Activated CD4-positive, alpha-beta memory T cell treated with anti-CD3 and anti-CD28 coated beads, Interleukin-2, amount 10 ng/mL, durations not matched to agents 7 days and 5 days (primary cell): ENCODE measurements around the gene FTO. TPM values are rescaled to one million over a fixed set of nuclear protein-coding genes. Genes with fewer than 3 reads are reported as not detected.

ENCODE experiments used
- CTCF ChIA-PET: fragments of 350-600 bp; sonication (Branson Sonifier 250); formaldehyde crosslinking; loops from one replicate; lab custom pipeline; 2021; ENCODE audit warnings: antibody characterized with exemption, inconsistent platforms; lab: Charles Lee
- POLR2A ChIA-PET: fragments of 350-600 bp; sonication (Branson Sonifier 250); formaldehyde crosslinking; loops from one replicate; lab custom pipeline; 2021; ENCODE audit warnings: antibody characterized with exemption; lab: Charles Lee
- DNase-seq: peaks from one replicate; pipeline ENCODE4 v3.0.0-alpha.2; 2020
- H3K27ac Mint-ChIP-seq: one replicate; pipeline ENCODE4 v1.8.0; 2021; ENCODE audit warnings: mild to moderate bottlenecking, mixed read lengths
- H3K27me3 Mint-ChIP-seq: one replicate; pipeline ENCODE4 v1.8.0; 2021; ENCODE audit warnings: mixed read lengths
- H3K36me3 Mint-ChIP-seq: one replicate; pipeline ENCODE4 v1.8.0; 2021; ENCODE audit warnings: low read depth, mixed read lengths
- H3K4me1 Mint-ChIP-seq: one replicate; pipeline ENCODE4 v1.8.0; 2021; ENCODE audit warnings: mixed read lengths
- H3K4me3 Mint-ChIP-seq: one replicate; pipeline ENCODE4 v1.8.0; 2021; ENCODE audit warnings: mild to moderate bottlenecking, mixed read lengths
- H3K9me3 Mint-ChIP-seq: one replicate; pipeline ENCODE4 v1.8.0; 2021; ENCODE audit warnings: mixed read lengths
- total RNA-seq, 2 experiments: library from RNA; stranded (reverse); gene quantifications; one replicate each; pipeline ENCODE4 v1.2.3, GENCODE V29; 2021

The FTO gene
- total RNA-seq, 2 experiments from 2014 or later: 48.1 to 48.5 TPM

GRCh38 chr16:54069601-54070239, 365.8 kb downstream of the FTO start:
- ChIA-PET POLR2A (no interaction called here), CTCF (no interaction called here)
- Mint-ChIP-seq H3K4me3 (no peak overlapping the region), H3K27ac (no peak overlapping the region), H3K9me3 (no peaks in the 10 kb centered on the region), H3K4me1 (no peaks in the 10 kb centered on the region), H3K36me3 (no peaks in the 10 kb centered on the region), H3K27me3 (no peaks in the 10 kb centered on the region)
- DNase-seq: no peak

- Mint-ChIP-seq H3K4me3 (no peak overlapping the region), H3K4me1 (no peaks in the 10 kb centered on the region), H3K36me3 (no peaks in the 10 kb centered on the region), H3K27me3 (no peaks in the 10 kb centered on the region), H3K27ac (no peak overlapping the region), H3K9me3 (no peaks in the 10 kb centered on the region)
- no peak for DNase-seq
- POLR2A ChIA-PET: no interaction called here
- CTCF ChIA-PET: no interaction called here
Observed at GRCh38 chr16:54070789-54071343, 366.9 kb downstream of the FTO start.

DNA sequence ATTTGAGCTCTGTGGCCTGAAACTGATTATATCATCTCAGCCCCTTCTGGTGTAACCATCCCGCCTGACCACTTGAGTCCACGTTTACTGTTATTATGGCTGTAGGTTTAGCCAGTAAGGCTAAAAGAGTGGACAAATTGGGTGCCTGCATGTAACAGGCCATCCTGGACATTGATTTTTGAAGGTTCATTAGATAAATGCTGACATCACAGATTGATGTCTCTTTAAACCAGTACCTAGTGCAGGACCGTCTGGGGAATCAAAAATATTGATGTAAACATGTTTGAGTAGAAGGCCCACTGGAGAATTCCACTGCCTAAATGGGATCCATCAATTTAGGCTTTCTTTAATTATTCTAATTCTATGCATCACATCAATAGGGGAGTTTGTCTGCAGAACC, 367.6 kb downstream of the FTO start:
- ChIA-PET CTCF (no interaction called here), POLR2A (no interaction called here)
- DNase-seq: no peak
- Mint-ChIP-seq H3K4me3 (no peak overlapping the region), H3K36me3 (no peaks in the 10 kb centered on the region), H3K4me1 (no peaks in the 10 kb centered on the region), H3K27ac (no peak overlapping the region), H3K9me3 (no peaks in the 10 kb centered on the region), H3K27me3 (no peaks in the 10 kb centered on the region)

DNA sequence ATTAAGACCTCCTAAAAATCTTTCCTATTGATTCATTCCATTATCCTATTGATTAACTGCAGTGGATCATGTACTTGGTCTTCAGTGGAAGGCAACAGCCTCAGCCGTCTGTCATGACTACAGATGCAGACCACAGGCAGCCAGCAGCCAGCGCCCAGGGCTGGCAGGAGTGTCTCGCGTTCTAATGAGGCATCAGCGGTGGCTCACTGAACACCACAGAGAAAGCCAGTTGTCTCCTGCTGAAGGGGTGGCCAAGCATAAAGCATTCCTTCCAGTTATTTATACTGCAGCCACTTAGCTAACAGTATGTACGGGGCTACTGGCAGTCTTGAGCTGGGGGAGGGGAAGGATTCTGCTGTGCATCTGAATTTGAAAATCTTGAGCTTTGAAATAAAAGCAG, 368.3 kb downstream of the FTO start:
- Mint-ChIP-seq H3K9me3 (no peaks in the 10 kb centered on the region), H3K27me3 (no peaks in the 10 kb centered on the region), H3K4me3 (no peak overlapping the region), H3K27ac (no peak overlapping the region), H3K4me1 (no peaks in the 10 kb centered on the region), H3K36me3 (no peaks in the 10 kb centered on the region)
- no peak for DNase-seq
- POLR2A ChIA-PET: no interaction called here
- CTCF ChIA-PET: no interaction called here

DNA sequence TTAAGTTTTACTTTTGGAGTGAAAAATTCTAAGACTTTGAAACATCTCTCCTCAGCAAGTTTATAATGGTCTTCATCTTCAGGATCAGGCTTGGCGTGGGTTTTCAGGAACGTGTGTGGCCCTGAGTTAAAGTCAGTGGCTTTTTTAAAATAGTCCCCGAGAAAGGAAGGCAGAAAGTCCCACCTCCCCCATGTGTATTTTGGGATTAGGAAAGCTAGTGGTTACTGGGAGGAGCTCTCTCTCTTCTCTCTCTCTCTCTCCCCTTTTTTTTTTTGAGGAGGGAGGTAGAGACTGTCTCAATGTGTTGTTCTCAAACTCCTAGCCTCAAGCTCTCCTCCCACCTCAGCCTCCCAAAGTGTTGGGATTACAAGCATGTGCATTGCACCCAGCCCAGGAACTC, 369.4 kb downstream of the FTO start:
- DNase-seq: no peak
- no peaks in the 10 kb centered on the region for H3K9me3 Mint-ChIP-seq
- no peaks in the 10 kb centered on the region for H3K4me1 Mint-ChIP-seq
- H3K4me3 Mint-ChIP-seq: no peak overlapping the region
- no peak overlapping the region for H3K27ac Mint-ChIP-seq
- H3K36me3 Mint-ChIP-seq: no peaks in the 10 kb centered on the region
- no peaks in the 10 kb centered on the region for H3K27me3 Mint-ChIP-seq
- ChIA-PET CTCF (no interaction called here), POLR2A (no interaction called here)

GRCh38 chr16:54075446-54075845, 371.5 kb downstream of the FTO start:
- Mint-ChIP-seq H3K9me3 (no peaks in the 10 kb centered on the region), H3K27ac (no peak overlapping the region), H3K27me3 (no peaks in the 10 kb centered on the region), H3K4me1 (no peaks in the 10 kb centered on the region), H3K4me3 (no peak overlapping the region), H3K36me3 (no peaks in the 10 kb centered on the region)
- POLR2A ChIA-PET: no interaction called here
- no peak for DNase-seq
- CTCF ChIA-PET: no interaction called here

DNA sequence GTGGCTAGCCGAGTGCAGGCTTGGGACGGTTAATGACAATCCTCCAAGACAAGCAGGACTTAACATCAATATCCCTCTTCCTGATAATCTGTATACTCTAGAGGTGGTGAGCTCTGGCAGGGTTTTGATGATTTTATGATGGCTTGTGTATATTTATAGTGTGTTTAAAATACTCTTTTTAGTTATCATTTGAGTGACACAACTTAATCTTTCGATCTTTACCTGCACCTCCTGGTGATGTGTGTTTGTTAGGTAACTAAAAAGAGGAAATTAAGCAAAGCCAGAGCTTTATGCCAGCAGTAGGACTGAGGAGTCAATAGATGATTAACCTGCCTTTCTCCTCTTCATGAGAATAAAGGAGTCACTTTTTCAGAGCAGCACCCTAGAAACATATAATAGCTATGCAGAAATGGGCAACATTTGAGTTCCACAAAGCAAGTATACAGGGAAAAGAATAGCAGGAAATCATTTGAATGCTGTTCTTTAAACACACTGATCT, 372.1 kb downstream of the FTO start:
- Mint-ChIP-seq H3K4me3 (no peak overlapping the region), H3K4me1 (no peaks in the 10 kb centered on the region), H3K36me3 (no peaks in the 10 kb centered on the region), H3K27me3 (no peaks in the 10 kb centered on the region), H3K27ac (no peak overlapping the region), H3K9me3 (no peaks in the 10 kb centered on the region)
- DNase-seq: no peak
- ChIA-PET CTCF (no interaction called here), POLR2A (no interaction called here)

DNA sequence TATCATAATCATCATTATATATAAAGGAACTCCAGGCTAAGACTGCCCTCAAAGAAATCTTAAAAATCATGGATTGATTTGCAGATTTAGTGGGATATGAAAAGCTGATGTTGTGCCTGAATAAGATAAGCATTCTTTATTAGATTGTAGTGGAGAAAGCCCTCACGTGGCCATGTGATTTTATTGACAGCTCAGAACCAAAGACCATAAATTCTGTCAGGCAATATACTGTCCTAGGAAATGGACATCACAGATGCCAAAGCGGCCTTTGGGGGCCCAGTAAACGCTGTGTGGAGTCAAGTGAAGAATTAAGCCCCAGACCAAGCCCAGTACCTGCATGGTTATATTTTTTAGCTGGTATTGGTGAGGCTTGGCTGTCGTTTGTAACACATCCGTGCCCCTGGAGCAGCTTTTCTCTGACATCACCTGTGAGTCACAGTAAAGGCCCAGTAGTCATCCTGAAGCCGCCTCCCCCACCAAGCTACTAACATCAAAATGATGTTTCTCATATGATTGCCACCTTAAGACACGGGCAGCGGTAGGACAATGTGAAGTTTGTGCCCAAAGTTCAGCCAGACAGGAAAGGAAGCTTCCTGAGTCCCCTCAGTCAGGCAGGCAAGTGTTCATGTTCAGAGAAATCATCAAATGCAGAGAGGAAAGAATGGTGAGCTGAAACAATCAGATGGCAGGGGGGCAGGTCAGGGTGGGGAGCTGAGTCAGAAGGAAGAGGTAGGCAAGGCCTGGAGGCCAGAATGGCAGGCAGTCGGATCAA, 373.3 kb downstream of the FTO start:
- H3K27ac Mint-ChIP-seq: no peak overlapping the region
- H3K36me3 Mint-ChIP-seq: no peaks in the 10 kb centered on the region
- DNase-seq: no peak
- H3K4me3 Mint-ChIP-seq: no peak overlapping the region
- H3K9me3 Mint-ChIP-seq: no peaks in the 10 kb centered on the region
- ChIA-PET CTCF (no interaction called here), POLR2A (interaction anchor here (1.2 kb wide), 1 partner anchor 9 kb away, joined by 3 read pairs; no protein-coding TSS in a partner anchor)
- H3K4me1 Mint-ChIP-seq: no peaks in the 10 kb centered on the region
- no peaks in the 10 kb centered on the region for H3K27me3 Mint-ChIP-seq

- POLR2A ChIA-PET: no interaction called here
- no peaks in the 10 kb centered on the region for H3K36me3 Mint-ChIP-seq
- no peaks in the 10 kb centered on the region for H3K4me1 Mint-ChIP-seq
- H3K27ac Mint-ChIP-seq: no peak overlapping the region
- H3K9me3 Mint-ChIP-seq: no peaks in the 10 kb centered on the region
- CTCF ChIA-PET: no interaction called here
- no peak overlapping the region for H3K4me3 Mint-ChIP-seq
- DNase-seq: no peak
- H3K27me3 Mint-ChIP-seq: no peaks in the 10 kb centered on the region
Observed at GRCh38 chr16:54080524-54081008, 376.6 kb downstream of the FTO start.

DNA sequence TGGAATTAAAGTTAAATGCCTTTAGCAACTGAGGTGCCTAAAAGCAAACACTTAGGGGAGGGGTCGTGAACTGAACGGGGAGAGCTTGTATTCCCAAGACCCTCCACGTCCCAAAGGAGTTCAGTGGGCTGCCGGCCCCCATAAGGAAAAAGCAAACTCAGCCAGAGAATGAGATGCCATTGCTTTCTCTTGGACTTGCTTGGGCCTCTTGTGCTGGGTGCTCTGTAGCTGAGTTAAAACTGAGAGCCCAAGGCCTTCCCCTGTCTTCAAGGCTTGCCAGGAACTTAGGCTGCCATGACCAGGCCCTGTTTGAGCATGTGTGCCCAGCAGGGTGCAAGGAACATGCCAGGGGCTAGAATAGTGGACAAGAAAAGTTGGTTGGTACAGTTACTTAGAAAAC, 382.8 kb downstream of the FTO start:
- Mint-ChIP-seq H3K27me3 (no peaks in the 10 kb centered on the region), H3K9me3 (peaks cover 2% of the 10 kb centered on the region), H3K36me3 (no peaks in the 10 kb centered on the region), H3K27ac (no peak overlapping the region), H3K4me3 (no peak overlapping the region), H3K4me1 (no peaks in the 10 kb centered on the region)
- ChIA-PET POLR2A (no interaction called here), CTCF (no interaction called here)
- DNase-seq: no peak

- Mint-ChIP-seq H3K4me3 (no peak overlapping the region), H3K27ac (no peak overlapping the region), H3K36me3 (no peaks in the 10 kb centered on the region), H3K9me3 (peaks cover 6% of the 10 kb centered on the region), H3K27me3 (no peaks in the 10 kb centered on the region), H3K4me1 (no peaks in the 10 kb centered on the region)
- POLR2A ChIA-PET: no interaction called here
- DNase-seq: no peak
- CTCF ChIA-PET: no interaction called here
Observed at GRCh38 chr16:54090602-54091001, 386.6 kb downstream of the FTO start.

DNA sequence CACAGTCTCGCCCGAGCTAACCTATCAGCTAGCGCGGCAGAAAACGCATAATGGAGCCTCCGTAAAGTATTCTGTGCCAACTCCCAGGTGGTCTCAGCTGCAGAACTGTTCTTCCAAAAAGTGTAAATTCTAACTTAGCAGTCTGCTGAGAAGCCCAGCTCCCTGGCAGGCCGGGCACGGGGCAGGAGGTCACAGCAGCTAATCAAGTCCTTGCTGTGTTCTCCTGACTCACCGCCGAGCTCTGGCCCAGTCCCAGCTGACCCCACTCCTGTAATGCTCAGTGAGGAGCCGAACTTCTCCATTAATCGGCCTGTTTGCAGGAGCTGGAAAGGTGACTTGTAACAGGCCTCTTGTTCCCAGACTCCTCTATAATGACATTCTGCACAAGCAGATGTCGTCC, 389.3 kb downstream of the FTO start:
- CTCF ChIA-PET: no interaction called here
- H3K27ac Mint-ChIP-seq: no peak overlapping the region
- H3K27me3 Mint-ChIP-seq: no peaks in the 10 kb centered on the region
- no peaks in the 10 kb centered on the region for H3K4me1 Mint-ChIP-seq
- H3K9me3 Mint-ChIP-seq: peaks cover 6% of the 10 kb centered on the region
- no peak for DNase-seq
- H3K36me3 Mint-ChIP-seq: no peaks in the 10 kb centered on the region
- no peak overlapping the region for H3K4me3 Mint-ChIP-seq
- POLR2A ChIA-PET: no interaction called here

DNA sequence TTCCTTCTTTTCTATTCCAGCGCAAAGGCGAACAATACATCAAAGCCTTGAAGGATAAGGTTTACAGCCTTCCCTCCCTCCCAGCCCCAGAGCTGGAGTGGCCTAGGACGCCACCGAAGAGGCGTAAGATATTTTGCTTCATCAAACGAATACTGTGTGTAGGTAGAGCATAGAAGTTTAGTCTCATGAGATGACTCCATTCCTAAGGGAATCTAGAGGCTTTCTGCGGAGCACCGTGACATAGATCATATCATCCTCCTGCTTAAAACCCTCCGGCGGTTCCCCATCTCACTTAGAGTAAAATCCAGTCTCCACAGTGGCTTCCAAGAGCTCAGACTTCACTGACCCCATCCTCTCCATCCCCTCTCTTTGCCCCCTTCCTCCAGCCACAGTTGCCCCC, 390.7 kb downstream of the FTO start:
- ChIA-PET POLR2A (no interaction called here), CTCF (no interaction called here)
- Mint-ChIP-seq H3K9me3 (peaks cover 6% of the 10 kb centered on the region), H3K4me3 (no peak overlapping the region), H3K4me1 (no peaks in the 10 kb centered on the region), H3K36me3 (no peaks in the 10 kb centered on the region), H3K27ac (no peak overlapping the region), H3K27me3 (no peaks in the 10 kb centered on the region)
- no peak for DNase-seq
